Measurements from ENCODE around the gene BOLA3.

- TF ChIP-seq TAF1 (IDR thresholded peaks at IDR 0.05; ENCODE audit: borderline replicate concordance, insufficient read depth, low read length) (no peak), POLR2AphosphoS5 (IDR thresholded peaks at IDR 0.05; ENCODE audit: low read depth, low read length) (no peak)
Measured at GRCh38 chr2:74162951-74163350, 15.2 kb upstream of the BOLA3 start.
